Measurements from ENCODE around the gene CDK12. TPM values are rescaled to one million over a fixed set of nuclear protein-coding genes. Genes with fewer than 3 reads are reported as not detected.
"Not testable (repeated sequence)": the region's sequence is repeated elsewhere in the genome, so short reads cannot be mapped to it uniquely, and the experiment has no call there.

CDK12 gene
- polyA plus RNA-seq, 2 donors = 9.4 to 12.9 TPM

GRCh38 chr17:39486242-39486641 is 25.0 kb downstream of the CDK12 start:
- Histone ChIP-seq H3K4me3 (ENCODE audit: low read depth in 1 of 2, low read length in 2 of 2) (no peak overlapping the region), H3K27ac (ENCODE audit: low read depth in 2 of 2, low read length in 1 of 2) (no peak overlapping the region), H3K9me3 (ENCODE audit: control insufficient read depth in 2 of 2, insufficient read depth in 1 of 2, low read depth in 1 of 2, low read length in 1 of 2) (no peaks in the 10 kb centered on the region), H3K27me3 (ENCODE audit: control insufficient read depth in 1 of 2, insufficient read depth in 2 of 2, low read length in 2 of 2) (no peaks in the 10 kb centered on the region), H3K36me3 (ENCODE audit: control insufficient read depth in 2 of 2, insufficient read depth in 2 of 2, low read length in 1 of 2) (no peaks in the 10 kb centered on the region), H3K4me1 (ENCODE audit: control insufficient read depth in 2 of 2, insufficient read depth in 2 of 2, low read length in 1 of 2) (no peaks in the 10 kb centered on the region)
- 37 to 52% methylated on average over 2 of the region's 2 CpGs for WGBS, 2 donors

GRCh38 chr17:39487490-39487889 is 26.2 kb downstream of the CDK12 start:
- H3K4me1 ChIP-seq (ENCODE audit: control insufficient read depth in 2 of 2, insufficient read depth in 2 of 2, low read length in 1 of 2); H3K9me3 ChIP-seq (ENCODE audit: control insufficient read depth in 2 of 2, insufficient read depth in 1 of 2, low read depth in 1 of 2, low read length in 1 of 2); H3K36me3 ChIP-seq (ENCODE audit: control insufficient read depth in 2 of 2, insufficient read depth in 2 of 2, low read length in 1 of 2); H3K4me3 ChIP-seq (ENCODE audit: low read depth in 1 of 2, low read length in 2 of 2); H3K27ac ChIP-seq (ENCODE audit: low read depth in 2 of 2, low read length in 1 of 2); H3K27me3 ChIP-seq (ENCODE audit: control insufficient read depth in 1 of 2, insufficient read depth in 2 of 2, low read length in 2 of 2): not testable (repeated sequence)
- 95 to 97% methylated on average over 3 of the region's 3 CpGs for WGBS, 2 donors

- Histone ChIP-seq H3K9me3 (ENCODE audit: control insufficient read depth in 2 of 2, insufficient read depth in 1 of 2, low read depth in 1 of 2, low read length in 1 of 2) (no peaks in the 10 kb centered on the region), H3K36me3 (ENCODE audit: control insufficient read depth in 2 of 2, insufficient read depth in 2 of 2, low read length in 1 of 2) (no peaks in the 10 kb centered on the region), H3K27me3 (ENCODE audit: control insufficient read depth in 1 of 2, insufficient read depth in 2 of 2, low read length in 2 of 2) (no peaks in the 10 kb centered on the region), H3K27ac (ENCODE audit: low read depth in 2 of 2, low read length in 1 of 2) (no peak overlapping the region), H3K4me1 (ENCODE audit: control insufficient read depth in 2 of 2, insufficient read depth in 2 of 2, low read length in 1 of 2) (no peaks in the 10 kb centered on the region), H3K4me3 (ENCODE audit: low read depth in 1 of 2, low read length in 2 of 2) (no peak overlapping the region)
- WGBS, 2 donors = 89 to 91% methylated on average over 4 of the region's 4 CpGs
These were observed 26.7 kb downstream of the CDK12 start for GRCh38 chr17:39487946-39488345.

GRCh38 chr17:39496921-39497320 is 35.6 kb downstream of the CDK12 start:
- H3K36me3 ChIP-seq (ENCODE audit: control insufficient read depth in 2 of 2, insufficient read depth in 2 of 2, low read length in 1 of 2) = peaks cover 8 to 12% of the 10 kb centered on the region in 2 donors
- H3K27me3 ChIP-seq (ENCODE audit: control insufficient read depth in 1 of 2, insufficient read depth in 2 of 2, low read length in 2 of 2); H3K9me3 ChIP-seq (ENCODE audit: control insufficient read depth in 2 of 2, insufficient read depth in 1 of 2, low read depth in 1 of 2, low read length in 1 of 2); H3K27ac ChIP-seq (ENCODE audit: low read depth in 2 of 2, low read length in 1 of 2); H3K4me3 ChIP-seq (ENCODE audit: low read depth in 1 of 2, low read length in 2 of 2); H3K4me1 ChIP-seq (ENCODE audit: control insufficient read depth in 2 of 2, insufficient read depth in 2 of 2, low read length in 1 of 2): not testable (repeated sequence)
- WGBS, 2 donors = 97 to 98% methylated on average over 12 of the region's 12 CpGs

- no peaks in the 10 kb centered on the region for H3K4me1 ChIP-seq (ENCODE audit: control insufficient read depth in 2 of 2, insufficient read depth in 2 of 2, low read length in 1 of 2)
- H3K36me3 ChIP-seq (ENCODE audit: control insufficient read depth in 2 of 2, insufficient read depth in 2 of 2, low read length in 1 of 2) = peaks cover 7 to 10% of the 10 kb centered on the region in 2 donors
- no peaks in the 10 kb centered on the region for H3K9me3 ChIP-seq (ENCODE audit: control insufficient read depth in 2 of 2, insufficient read depth in 1 of 2, low read depth in 1 of 2, low read length in 1 of 2)
- H3K27me3 ChIP-seq (ENCODE audit: control insufficient read depth in 1 of 2, insufficient read depth in 2 of 2, low read length in 2 of 2) = no peaks in the 10 kb centered on the region
- WGBS, 2 donors = 82 to 86% methylated on average over 2 of the region's 2 CpGs
- H3K27ac ChIP-seq (ENCODE audit: low read depth in 2 of 2, low read length in 1 of 2) = no peak overlapping the region
- H3K4me3 ChIP-seq (ENCODE audit: low read depth in 1 of 2, low read length in 2 of 2) = no peak overlapping the region
These were observed 46.2 kb downstream of the CDK12 start for GRCh38 chr17:39507511-39507910.

- Histone ChIP-seq H3K27me3 (ENCODE audit: control insufficient read depth in 1 of 2, insufficient read depth in 2 of 2, low read length in 2 of 2) (no peaks in the 10 kb centered on the region), H3K4me3 (ENCODE audit: low read depth in 1 of 2, low read length in 2 of 2) (no peak overlapping the region), H3K27ac (ENCODE audit: low read depth in 2 of 2, low read length in 1 of 2) (no peak overlapping the region), H3K4me1 (ENCODE audit: control insufficient read depth in 2 of 2, insufficient read depth in 2 of 2, low read length in 1 of 2) (no peaks in the 10 kb centered on the region), H3K9me3 (ENCODE audit: control insufficient read depth in 2 of 2, insufficient read depth in 1 of 2, low read depth in 1 of 2, low read length in 1 of 2) (no peaks in the 10 kb centered on the region), H3K36me3 (ENCODE audit: control insufficient read depth in 2 of 2, insufficient read depth in 2 of 2, low read length in 1 of 2) (peaks cover 0 to 2% of the 10 kb centered on the region in 2 donors)
- WGBS, 2 donors = 91 to 98% methylated on average over 2 of the region's 2 CpGs
These were observed 47.7 kb downstream of the CDK12 start for GRCh38 chr17:39508987-39509386.

- peaks cover 4 to 6% of the 10 kb centered on the region in 2 donors for H3K36me3 ChIP-seq (ENCODE audit: control insufficient read depth in 2 of 2, insufficient read depth in 2 of 2, low read length in 1 of 2)
These were observed 52.0 kb downstream of the CDK12 start for GRCh38 chr17:39513309-39513708.

GRCh38 chr17:39513915-39514314 is 52.6 kb downstream of the CDK12 start:
- WGBS, 2 donors = 82 to 94% methylated on average over 5 of the region's 5 CpGs
- no peaks in the 10 kb centered on the region for H3K4me1 ChIP-seq (ENCODE audit: control insufficient read depth in 2 of 2, insufficient read depth in 2 of 2, low read length in 1 of 2)
- no peak overlapping the region for H3K4me3 ChIP-seq (ENCODE audit: low read depth in 1 of 2, low read length in 2 of 2)
- H3K36me3 ChIP-seq (ENCODE audit: control insufficient read depth in 2 of 2, insufficient read depth in 2 of 2, low read length in 1 of 2) = peaks cover 4 to 6% of the 10 kb centered on the region in 2 donors
- H3K27me3 ChIP-seq (ENCODE audit: control insufficient read depth in 1 of 2, insufficient read depth in 2 of 2, low read length in 2 of 2) = no peaks in the 10 kb centered on the region
- H3K27ac ChIP-seq (ENCODE audit: low read depth in 2 of 2, low read length in 1 of 2) = no peak overlapping the region
- no peaks in the 10 kb centered on the region for H3K9me3 ChIP-seq (ENCODE audit: control insufficient read depth in 2 of 2, insufficient read depth in 1 of 2, low read depth in 1 of 2, low read length in 1 of 2)

More at GRCh38 chr17:39513309-39513708, 52.0 kb downstream of the CDK12 start:
- Histone ChIP-seq H3K27me3 (ENCODE audit: control insufficient read depth in 1 of 2, insufficient read depth in 2 of 2, low read length in 2 of 2) (no peaks in the 10 kb centered on the region), H3K9me3 (ENCODE audit: control insufficient read depth in 2 of 2, insufficient read depth in 1 of 2, low read depth in 1 of 2, low read length in 1 of 2) (no peaks in the 10 kb centered on the region), H3K4me3 (ENCODE audit: low read depth in 1 of 2, low read length in 2 of 2) (no peak overlapping the region), H3K27ac (ENCODE audit: low read depth in 2 of 2, low read length in 1 of 2) (no peak overlapping the region), H3K4me1 (ENCODE audit: control insufficient read depth in 2 of 2, insufficient read depth in 2 of 2, low read length in 1 of 2) (no peaks in the 10 kb centered on the region)
- 69 to 86% methylated on average over 3 of the region's 3 CpGs for whole genome bisulfite sequencing, 2 donors

- 82 to 87% methylated on average over 7 of the region's 7 CpGs for WGBS, 2 donors
- Histone ChIP-seq H3K36me3 (ENCODE audit: control insufficient read depth in 2 of 2, insufficient read depth in 2 of 2, low read length in 1 of 2) (peaks cover 4 to 19% of the 10 kb centered on the region in 2 donors), H3K4me1 (ENCODE audit: control insufficient read depth in 2 of 2, insufficient read depth in 2 of 2, low read length in 1 of 2) (no peaks in the 10 kb centered on the region), H3K27me3 (ENCODE audit: control insufficient read depth in 1 of 2, insufficient read depth in 2 of 2, low read length in 2 of 2) (no peaks in the 10 kb centered on the region), H3K9me3 (ENCODE audit: control insufficient read depth in 2 of 2, insufficient read depth in 1 of 2, low read depth in 1 of 2, low read length in 1 of 2) (no peaks in the 10 kb centered on the region), H3K27ac (ENCODE audit: low read depth in 2 of 2, low read length in 1 of 2) (no peak overlapping the region), H3K4me3 (ENCODE audit: low read depth in 1 of 2, low read length in 2 of 2) (no peak overlapping the region)
These were observed 55.9 kb downstream of the CDK12 start for GRCh38 chr17:39517224-39517623.

- Histone ChIP-seq H3K4me1 (ENCODE audit: control insufficient read depth in 2 of 2, insufficient read depth in 2 of 2, low read length in 1 of 2) (no peaks in the 10 kb centered on the region), H3K27ac (ENCODE audit: low read depth in 2 of 2, low read length in 1 of 2) (no peak overlapping the region), H3K4me3 (ENCODE audit: low read depth in 1 of 2, low read length in 2 of 2) (no peak overlapping the region), H3K9me3 (ENCODE audit: control insufficient read depth in 2 of 2, insufficient read depth in 1 of 2, low read depth in 1 of 2, low read length in 1 of 2) (no peaks in the 10 kb centered on the region), H3K36me3 (ENCODE audit: control insufficient read depth in 2 of 2, insufficient read depth in 2 of 2, low read length in 1 of 2) (peaks cover 19 to 30% of the 10 kb centered on the region in 2 donors), H3K27me3 (ENCODE audit: control insufficient read depth in 1 of 2, insufficient read depth in 2 of 2, low read length in 2 of 2) (no peaks in the 10 kb centered on the region)
- 63 to 74% methylated on average over 6 of the region's 6 CpGs for WGBS, 2 donors
These were observed 64.7 kb downstream of the CDK12 start for GRCh38 chr17:39525801-39526506.

All from esophagus (tissue), 2 donors.